Breast epithelium (tissue), 4 donors: Measurements from ENCODE around the gene AP3S2. TPM values are rescaled to one million over a fixed set of nuclear protein-coding genes. Genes with fewer than 3 reads are reported as not detected.

Experiments used
- DNase-seq, 2 donors: peaks; one replicate each; pipeline ENCODE4 v3.0.0-alpha.2; 2019; ENCODE audit warnings: low spot score in 2 of 2
- H3K27ac ChIP-seq, 2 donors: fragments of 200-600 bp; sonication (generic) in 1 of 2; one replicate each; pipeline ENCODE4 v1.5.1; 2016 to 2019; ENCODE audit warnings: mild to moderate bottlenecking in 1 of 2
- H3K27me3 ChIP-seq, 2 donors: fragments of 200-600 bp; sonication (generic) in 1 of 2; one replicate each; pipeline versions ENCODE4 v1.5.1 to v1.6.0; 2017 to 2019; ENCODE audit warnings: control low read depth in 1 of 2, mild to moderate bottlenecking in 1 of 2
- H3K36me3 ChIP-seq: fragments of 200-600 bp; one replicate; pipeline ENCODE4 v1.5.1; 2019
- H3K4me1 ChIP-seq, 2 donors: fragments of 200-600 bp; sonication (generic); one replicate each; pipeline ENCODE4 v1.5.1; 2016 to 2019; ENCODE audit warnings: control low read depth in 1 of 2
- H3K4me3 ChIP-seq, 3 donors: fragments of 200-600 bp; sonication (generic); 1 replicate in 2 of 3; 2 replicates in 1 of 3; pipeline ENCODE4 v1.5.1; 2016 to 2019; ENCODE audit warnings: mild to moderate bottlenecking in 3 of 3, moderate library complexity in 2 of 3
- H3K9me3 ChIP-seq, 2 donors: fragments of 200-600 bp; sonication (generic) in 1 of 2; one replicate each; pipeline ENCODE4 v1.5.1; 2016 to 2019; ENCODE audit warnings: control low read depth in 1 of 2
- POLR2A ChIP-seq: fragments of 450-650 bp; IDR thresholded peaks from one replicate; pipeline ENCODE4 v1.6.1; 2016; ENCODE audit warnings: antibody characterized with exemption, mild to moderate bottlenecking, moderate library complexity
- POLR2AphosphoS5 ChIP-seq, 3 donors: sonication (generic); formaldehyde crosslinking; IDR thresholded peaks; one replicate each; pipeline ENCODE4 v1.6.1; 2017; ENCODE audit warnings: antibody characterized with exemption in 3 of 3
- intact Hi-C: fragments of 100-400 bp; cut with DNase I; formaldehyde crosslinking; loops from one replicate; pipeline ENCODE4 v1.15.1; 2023; ENCODE audit warnings: low total_unique reads
- total RNA-seq, 3 donors: library from RNA; depleted of rRNA; stranded (reverse); fragments of >200 nt; gene quantifications; one replicate each; pipeline ENCODE4 v1.1.0, GENCODE V29; 2016
- TF ChIP-seq, protein P1 (sequence below), 3 donors: fragments of 450-650 bp; IDR thresholded peaks; one replicate each; pipeline ENCODE4 v1.5.1; 2016 to 2017; ENCODE audit warnings: antibody characterized with exemption in 3 of 3, mild to moderate bottlenecking in 3 of 3, moderate library complexity in 3 of 3

The AP3S2 gene
- total RNA-seq, 3 donors from 2014 or later = 37.4 to 57.4 (median 52.8) TPM

DNA sequence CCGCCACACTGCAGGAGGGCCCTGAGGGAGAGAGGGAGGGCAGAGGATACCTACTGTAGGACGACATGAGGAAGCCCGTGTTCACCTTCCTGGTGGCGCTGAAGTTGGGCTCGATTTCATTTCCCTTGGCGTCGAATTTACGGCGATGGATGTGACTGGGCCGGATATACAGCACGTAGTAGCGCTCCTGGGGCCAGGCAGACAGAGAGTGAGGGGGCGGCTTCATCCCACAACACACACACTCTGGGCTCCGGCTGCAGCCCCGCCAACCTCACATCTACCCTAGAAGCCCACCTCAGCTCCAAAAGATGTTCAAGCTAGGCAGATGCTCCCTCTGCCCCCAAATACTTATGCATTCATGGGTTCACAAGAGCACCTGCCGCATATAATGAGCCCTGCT, 14.4 kb upstream of the AP3S2 start:
- no peak for DNase-seq
- H3K36me3 ChIP-seq = no peaks in the 10 kb centered on the region
- H3K9me3 ChIP-seq = no peaks in the 10 kb centered on the region
- H3K27me3 ChIP-seq = no peaks in the 10 kb centered on the region
- H3K4me3 ChIP-seq = no peak overlapping the region
- no peak overlapping the region for H3K27ac ChIP-seq
- no peaks in the 10 kb centered on the region for H3K4me1 ChIP-seq
- intact Hi-C loops = loop anchor here (1.0 kb wide), 1 partner anchor 26 kb away; no protein-coding TSS in a partner anchor
- TF ChIP-seq, protein P1, sequence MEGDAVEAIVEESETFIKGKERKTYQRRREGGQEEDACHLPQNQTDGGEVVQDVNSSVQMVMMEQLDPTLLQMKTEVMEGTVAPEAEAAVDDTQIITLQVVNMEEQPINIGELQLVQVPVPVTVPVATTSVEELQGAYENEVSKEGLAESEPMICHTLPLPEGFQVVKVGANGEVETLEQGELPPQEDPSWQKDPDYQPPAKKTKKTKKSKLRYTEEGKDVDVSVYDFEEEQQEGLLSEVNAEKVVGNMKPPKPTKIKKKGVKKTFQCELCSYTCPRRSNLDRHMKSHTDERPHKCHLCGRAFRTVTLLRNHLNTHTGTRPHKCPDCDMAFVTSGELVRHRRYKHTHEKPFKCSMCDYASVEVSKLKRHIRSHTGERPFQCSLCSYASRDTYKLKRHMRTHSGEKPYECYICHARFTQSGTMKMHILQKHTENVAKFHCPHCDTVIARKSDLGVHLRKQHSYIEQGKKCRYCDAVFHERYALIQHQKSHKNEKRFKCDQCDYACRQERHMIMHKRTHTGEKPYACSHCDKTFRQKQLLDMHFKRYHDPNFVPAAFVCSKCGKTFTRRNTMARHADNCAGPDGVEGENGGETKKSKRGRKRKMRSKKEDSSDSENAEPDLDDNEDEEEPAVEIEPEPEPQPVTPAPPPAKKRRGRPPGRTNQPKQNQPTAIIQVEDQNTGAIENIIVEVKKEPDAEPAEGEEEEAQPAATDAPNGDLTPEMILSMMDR (IDR thresholded peaks at IDR 0.05) = no peak
- TF ChIP-seq POLR2AphosphoS5 (IDR thresholded peaks at IDR 0.05) = no peak
- no peak for TF ChIP-seq POLR2A

DNA sequence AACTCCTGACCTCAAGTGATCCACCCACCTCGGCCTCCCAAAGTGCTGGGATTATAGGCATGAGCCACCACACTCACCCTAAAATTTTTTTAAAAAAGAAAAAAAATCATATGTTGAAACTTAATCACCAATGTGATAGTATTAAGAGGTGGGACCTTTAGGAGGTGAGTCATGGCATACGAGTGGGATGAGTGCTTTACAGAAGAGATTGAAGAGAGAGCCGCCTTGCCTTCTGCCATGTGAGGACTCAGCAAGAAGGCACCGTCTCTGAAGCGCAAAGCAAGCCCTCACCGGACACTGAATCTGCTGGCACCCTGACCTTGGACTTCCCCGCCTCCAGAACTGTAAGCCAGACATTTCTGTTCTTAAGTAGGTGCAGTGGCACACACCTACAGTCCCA, 13.5 kb upstream of the AP3S2 start:
- intact Hi-C loops = no loop called here
- TF ChIP-seq, protein P1 (IDR thresholded peaks at IDR 0.05) = no peak
- TF ChIP-seq POLR2A (no peak), POLR2AphosphoS5 (IDR thresholded peaks at IDR 0.05) (no peak)
- H3K9me3 ChIP-seq = no peaks in the 10 kb centered on the region
- no peak overlapping the region for H3K4me3 ChIP-seq
- no peaks in the 10 kb centered on the region for H3K36me3 ChIP-seq
- H3K4me1 ChIP-seq = no peaks in the 10 kb centered on the region
- DNase-seq = no peak
- no peaks in the 10 kb centered on the region for H3K27me3 ChIP-seq
- H3K27ac ChIP-seq = no peak overlapping the region

DNA sequence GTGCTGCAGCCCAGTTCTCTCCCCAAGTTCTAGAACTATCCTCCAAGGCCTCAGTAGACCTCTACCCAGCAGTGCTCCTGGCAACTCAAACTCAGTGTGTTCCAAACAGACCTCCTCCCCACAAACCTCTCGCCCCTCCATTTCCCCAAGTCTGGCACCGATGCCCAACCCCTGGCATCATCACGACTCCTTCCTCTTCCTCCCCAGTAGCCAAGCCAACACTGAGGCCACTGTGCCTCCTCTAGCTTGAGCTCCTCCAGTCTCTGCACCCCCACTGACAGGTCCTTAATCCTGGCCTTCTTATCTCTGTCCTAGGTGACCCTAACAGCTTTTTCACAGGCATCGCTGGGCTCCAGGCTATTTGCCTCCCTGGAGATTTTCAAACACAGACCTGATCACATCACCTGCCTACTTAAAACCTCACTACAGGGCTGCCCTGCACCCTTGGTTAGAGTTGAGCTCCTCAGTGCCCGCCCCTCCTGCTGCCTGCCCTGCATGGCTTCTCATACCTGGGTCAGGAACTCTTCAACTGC, 12.1 kb upstream of the AP3S2 start:
- TF ChIP-seq POLR2AphosphoS5 (IDR thresholded peaks at IDR 0.05) (no peak), POLR2A (no peak)
- TF ChIP-seq, protein P1 (IDR thresholded peaks at IDR 0.05) = no peak
- H3K4me3 ChIP-seq = no peak overlapping the region
- H3K36me3 ChIP-seq = no peaks in the 10 kb centered on the region
- no peaks in the 10 kb centered on the region for H3K27me3 ChIP-seq
- intact Hi-C loops = no loop called here
- DNase-seq = no peak
- no peaks in the 10 kb centered on the region for H3K9me3 ChIP-seq
- no peaks in the 10 kb centered on the region for H3K4me1 ChIP-seq
- H3K27ac ChIP-seq = no peak overlapping the region

DNA sequence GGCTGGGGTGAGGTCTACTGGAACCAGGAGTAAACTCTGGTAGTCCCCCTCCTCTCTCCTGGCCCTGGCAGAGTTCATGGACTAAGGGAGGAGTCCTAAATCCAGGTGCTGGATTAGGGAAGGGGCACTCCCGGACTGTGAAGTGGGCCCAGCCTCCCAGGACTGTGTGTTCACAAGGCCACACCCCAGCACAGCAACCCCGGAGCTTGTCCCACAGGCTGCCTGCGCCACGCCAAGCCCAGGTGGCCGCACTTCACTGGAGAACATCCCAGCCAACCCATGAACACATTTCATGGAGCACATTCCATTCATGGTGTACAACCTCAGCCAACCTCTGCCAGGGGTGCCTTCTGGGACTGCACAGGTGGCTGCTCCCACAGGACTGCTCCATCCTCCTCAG, 10.7 kb upstream of the AP3S2 start:
- DNase-seq = no peak
- TF ChIP-seq, protein P1 (IDR thresholded peaks at IDR 0.05) = no peak
- TF ChIP-seq POLR2AphosphoS5 (IDR thresholded peaks at IDR 0.05) (no peak), POLR2A (no peak)
- no peak overlapping the region for H3K27ac ChIP-seq
- no peak overlapping the region for H3K4me3 ChIP-seq
- no peaks in the 10 kb centered on the region for H3K36me3 ChIP-seq
- H3K4me1 ChIP-seq = no peaks in the 10 kb centered on the region
- H3K9me3 ChIP-seq = no peaks in the 10 kb centered on the region
- H3K27me3 ChIP-seq = no peaks in the 10 kb centered on the region
- intact Hi-C loops = no loop called here

DNA sequence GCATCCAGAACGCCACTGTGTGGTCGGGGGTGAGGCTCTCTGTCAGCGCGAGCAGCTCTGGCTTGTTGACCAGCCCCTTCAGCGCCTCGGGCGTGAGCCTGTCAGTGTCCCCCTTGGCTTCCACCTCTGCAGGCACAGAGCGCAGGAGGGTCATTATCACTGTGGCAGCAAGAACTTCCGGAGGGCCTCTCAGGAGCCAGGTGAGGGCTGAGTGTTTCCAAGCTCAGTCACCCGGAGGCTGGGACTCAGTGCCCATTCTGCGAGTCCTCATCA, 10.0 kb upstream of the AP3S2 start:
- TF ChIP-seq POLR2AphosphoS5 (IDR thresholded peaks at IDR 0.05) (no peak), POLR2A (no peak)
- TF ChIP-seq, protein P1 (IDR thresholded peaks at IDR 0.05) = no peak
- H3K36me3 ChIP-seq = no peaks in the 10 kb centered on the region
- intact Hi-C loops = no loop called here

More for the DNA sequence above, 10.0 kb upstream of the AP3S2 start:
- Histone ChIP-seq H3K27ac (no peak overlapping the region), H3K4me1 (no peaks in the 10 kb centered on the region), H3K27me3 (no peaks in the 10 kb centered on the region), H3K9me3 (no peaks in the 10 kb centered on the region), H3K4me3 (no peak overlapping the region)
- DNase-seq = no peak
